ENCODE data around the gene YWHAE. TPM values are rescaled to one million over a fixed set of nuclear protein-coding genes. Genes with fewer than 3 reads are reported as not detected.
"Not testable (repeated sequence)": the region's sequence is repeated elsewhere in the genome, so short reads cannot be mapped to it uniquely, and the experiment has no call there.

Gene YWHAE
- total RNA-seq, 4 donors from 2014 or later, result 581 to 765 (median 678) TPM

DNA sequence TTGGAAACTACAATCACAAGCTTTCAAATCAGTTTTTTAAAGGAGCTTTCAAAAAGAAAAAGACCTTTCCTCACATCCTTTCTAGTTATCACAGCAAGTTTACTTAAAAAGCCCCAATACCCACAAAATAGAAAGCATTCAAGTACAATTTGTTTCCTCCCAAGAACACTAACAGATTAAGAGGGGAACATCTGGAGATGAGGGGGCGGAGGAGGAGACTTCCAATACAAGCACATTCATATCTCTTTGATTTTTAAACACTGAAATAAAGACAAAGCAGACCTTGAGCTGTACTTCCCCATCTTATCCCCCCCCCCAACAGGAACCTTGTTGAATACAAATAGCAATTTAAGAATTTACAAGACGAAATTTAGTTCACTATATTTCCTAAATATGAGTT is 2.0 kb downstream of the YWHAE start:
- no peak for DNase-seq (ENCODE audit: low spot score in 2 of 2)
- 6 to 8% methylated on average over 2 of the region's 2 CpGs for WGBS, 2 donors
- TF ChIP-seq EP300 (IDR thresholded peaks at IDR 0.05) (no peak), POLR2A (IDR thresholded peaks at IDR 0.05) (no peak)
- TF ChIP-seq, protein P1, sequence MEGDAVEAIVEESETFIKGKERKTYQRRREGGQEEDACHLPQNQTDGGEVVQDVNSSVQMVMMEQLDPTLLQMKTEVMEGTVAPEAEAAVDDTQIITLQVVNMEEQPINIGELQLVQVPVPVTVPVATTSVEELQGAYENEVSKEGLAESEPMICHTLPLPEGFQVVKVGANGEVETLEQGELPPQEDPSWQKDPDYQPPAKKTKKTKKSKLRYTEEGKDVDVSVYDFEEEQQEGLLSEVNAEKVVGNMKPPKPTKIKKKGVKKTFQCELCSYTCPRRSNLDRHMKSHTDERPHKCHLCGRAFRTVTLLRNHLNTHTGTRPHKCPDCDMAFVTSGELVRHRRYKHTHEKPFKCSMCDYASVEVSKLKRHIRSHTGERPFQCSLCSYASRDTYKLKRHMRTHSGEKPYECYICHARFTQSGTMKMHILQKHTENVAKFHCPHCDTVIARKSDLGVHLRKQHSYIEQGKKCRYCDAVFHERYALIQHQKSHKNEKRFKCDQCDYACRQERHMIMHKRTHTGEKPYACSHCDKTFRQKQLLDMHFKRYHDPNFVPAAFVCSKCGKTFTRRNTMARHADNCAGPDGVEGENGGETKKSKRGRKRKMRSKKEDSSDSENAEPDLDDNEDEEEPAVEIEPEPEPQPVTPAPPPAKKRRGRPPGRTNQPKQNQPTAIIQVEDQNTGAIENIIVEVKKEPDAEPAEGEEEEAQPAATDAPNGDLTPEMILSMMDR (IDR thresholded peaks at IDR 0.05), result no peak
- no peaks in the 10 kb centered on the region for H3K9me3 ChIP-seq
- peaks cover 0 to 61% (median 39%) of the 10 kb centered on the region in 4 donors for H3K4me1 ChIP-seq
- peaks cover 0 to 3% (median 0%) of the 10 kb centered on the region in 3 donors for H3K36me3 ChIP-seq
- peak overlapping the region in 3 of 4 donors; percentile 70 to 98 (median 79) for H3K4me3 ChIP-seq
- H3K27me3 ChIP-seq, result no peaks in the 10 kb centered on the region
- peak overlapping the region; percentile 95 to 100 (median 97) for H3K27ac ChIP-seq

DNA sequence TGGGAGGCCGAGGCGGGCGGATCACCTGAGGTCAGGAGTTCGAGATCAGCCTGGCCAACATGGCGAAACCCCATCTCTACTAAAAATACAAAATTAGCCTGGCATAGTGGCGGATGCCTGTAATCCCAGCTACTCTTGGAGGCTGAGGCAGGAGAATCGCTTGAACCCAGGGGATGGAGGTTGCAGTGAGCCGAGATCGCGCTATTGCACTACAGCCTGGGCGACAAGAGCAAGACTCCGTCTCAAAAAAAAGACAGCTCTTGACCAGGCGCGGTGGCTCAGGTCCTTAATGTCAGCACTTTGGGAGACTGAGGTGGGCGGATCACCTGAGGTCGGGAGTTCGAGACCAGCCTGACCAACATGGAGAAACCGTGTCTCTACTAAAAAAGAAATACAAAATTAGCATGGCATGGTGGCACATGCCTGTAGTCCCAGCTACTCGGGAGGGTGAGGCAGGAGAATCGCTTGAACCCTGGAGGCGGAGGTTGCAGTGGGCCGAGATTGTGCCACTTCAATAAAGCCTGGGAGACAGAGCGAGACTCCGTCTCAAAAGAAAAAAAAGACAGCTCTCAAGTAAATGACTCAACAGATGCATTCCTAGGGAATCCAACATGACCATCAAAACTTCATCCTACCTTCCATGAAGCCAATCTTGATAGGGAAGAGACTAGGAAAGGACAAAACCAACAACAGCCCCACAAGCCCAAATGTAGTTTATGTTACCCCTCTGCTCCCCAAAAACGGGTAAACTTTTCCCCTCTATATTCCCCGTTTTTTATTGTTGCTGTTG is 4.0 kb downstream of the YWHAE start:
- not testable (repeated sequence) for H3K4me3 ChIP-seq; H3K9me3 ChIP-seq; H3K36me3 ChIP-seq; H3K27me3 ChIP-seq; DNase-seq (ENCODE audit: low spot score in 2 of 2)
- peak overlapping the region in 1 of 4 donors; percentile 97 for H3K27ac ChIP-seq
- peaks cover 0 to 81% (median 53%) of the 10 kb centered on the region in 4 donors for H3K4me1 ChIP-seq
- 85 to 86% methylated on average over 26 of the region's 26 CpGs for WGBS, 2 donors

DNA sequence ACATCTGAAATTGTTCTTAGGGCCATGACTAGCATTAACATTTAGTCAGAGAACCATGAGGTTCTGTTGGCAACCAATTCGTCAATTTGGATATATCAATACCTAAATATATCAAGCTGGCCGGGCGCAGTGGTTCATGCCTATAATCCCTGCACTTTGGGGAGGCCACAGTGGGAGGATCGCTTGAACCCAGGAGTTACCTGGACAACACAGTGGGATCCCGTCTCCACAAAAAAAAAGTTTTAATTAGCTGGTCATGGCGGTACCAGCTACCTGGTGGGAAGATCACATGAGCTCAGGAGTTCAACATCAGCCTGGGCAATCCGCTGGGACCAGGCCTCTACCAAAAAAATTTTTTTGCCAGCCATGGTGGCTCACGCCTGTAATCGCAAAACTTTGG is 8.4 kb downstream of the YWHAE start:
- Histone ChIP-seq H3K4me3 (no peak overlapping the region), H3K36me3 (peaks cover 0 to 3% (median 0%) of the 10 kb centered on the region in 3 donors), H3K27ac (peak overlapping the region in 1 of 4 donors; percentile 20), H3K4me1 (peaks cover 4 to 95% (median 57%) of the 10 kb centered on the region in 4 donors), H3K9me3 (no peaks in the 10 kb centered on the region), H3K27me3 (no peaks in the 10 kb centered on the region)
- WGBS, 2 donors, result 84 to 95% methylated on average over 8 to 9 of the region's 9 CpGs
- TF ChIP-seq POLR2A (IDR thresholded peaks at IDR 0.05) (no peak), EP300 (IDR thresholded peaks at IDR 0.05) (no peak)
- TF ChIP-seq, protein P1 (IDR thresholded peaks at IDR 0.05), result no peak
- DNase-seq (ENCODE audit: low spot score in 2 of 2), result no peak

DNA sequence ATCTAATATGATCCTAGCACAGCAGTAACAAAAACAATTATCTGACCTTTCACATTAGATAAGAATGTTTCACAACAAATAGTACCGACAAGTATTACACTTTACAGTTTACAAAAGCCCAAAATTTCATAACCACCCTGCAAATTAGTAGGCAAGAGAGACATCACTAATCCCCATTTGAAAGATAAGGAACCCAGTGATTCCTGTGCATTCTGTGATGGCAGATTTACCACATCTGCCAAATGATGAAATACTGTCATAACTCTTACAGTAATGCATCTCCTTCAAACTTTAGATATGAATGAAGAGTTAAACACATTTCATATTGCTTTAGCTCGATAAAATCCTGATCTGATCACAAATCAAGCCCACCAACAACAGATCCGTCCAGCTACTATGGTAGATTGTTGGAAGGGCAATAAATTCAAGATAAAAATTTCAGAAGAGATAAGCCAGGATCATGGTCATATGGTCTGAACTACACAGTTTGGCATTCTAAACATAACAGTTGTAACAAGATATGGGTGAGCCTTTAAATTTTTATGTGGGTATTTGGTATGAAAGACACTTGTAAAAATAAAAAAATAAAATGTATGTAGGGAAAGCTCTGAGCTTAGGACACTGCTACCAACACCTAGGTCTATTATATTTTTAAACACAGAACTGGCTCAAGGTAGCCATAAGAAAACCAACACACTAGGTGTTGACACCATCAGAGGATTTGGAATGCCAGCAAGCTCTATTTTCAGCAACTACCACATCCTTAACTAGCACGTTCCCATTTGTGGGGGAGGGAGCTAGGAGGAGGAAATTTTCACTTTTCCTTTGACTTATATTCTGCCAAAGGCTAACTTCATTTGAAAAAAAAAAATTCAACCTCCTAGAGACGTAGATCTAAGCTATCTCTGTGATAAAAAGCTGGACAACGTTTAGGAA is 9.3 kb downstream of the YWHAE start:
- Histone ChIP-seq H3K4me3 (no peak overlapping the region), H3K4me1 (peaks cover 4 to 95% (median 54%) of the 10 kb centered on the region in 4 donors)
- WGBS, 2 donors, result 15 to 25% methylated on average over 6 of the region's 6 CpGs

DNA sequence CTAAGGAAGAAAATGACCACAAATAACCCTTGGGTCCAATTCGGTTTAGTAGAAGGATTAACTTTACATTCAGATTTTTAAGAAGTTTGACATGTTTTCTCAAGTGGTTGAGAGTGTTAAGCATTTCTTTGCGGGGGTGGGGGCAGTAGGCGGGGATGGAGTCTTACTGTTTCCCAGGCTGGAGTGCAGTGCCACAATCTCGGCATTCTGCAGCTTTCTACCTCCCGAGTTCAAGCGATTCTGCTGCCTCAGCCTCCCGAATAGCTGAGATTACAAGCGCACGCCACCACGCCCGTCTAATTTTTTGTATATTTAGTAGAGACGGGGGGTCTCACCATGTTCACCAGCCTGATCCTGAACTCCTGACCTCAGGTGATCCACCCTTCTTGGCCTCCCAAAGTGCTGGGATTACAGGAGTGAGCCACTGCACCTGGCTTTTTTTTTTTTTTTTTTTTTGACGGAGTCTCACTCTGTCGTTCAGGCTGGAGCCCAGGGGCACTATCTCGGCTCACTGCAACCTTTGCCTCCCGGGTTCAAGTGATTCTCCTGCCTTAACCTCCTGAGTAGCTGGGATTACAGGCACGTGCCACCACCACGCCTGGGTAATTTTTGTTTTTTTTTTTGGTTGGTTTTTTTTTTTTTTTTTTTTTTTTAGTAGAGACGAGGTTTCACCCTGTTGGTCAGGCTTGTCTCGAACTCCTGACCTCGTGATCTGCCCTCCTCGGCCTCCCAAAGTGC is 12.4 kb downstream of the YWHAE start:
- not testable (repeated sequence) for H3K9me3 ChIP-seq; H3K27me3 ChIP-seq; DNase-seq (ENCODE audit: low spot score in 2 of 2); H3K4me3 ChIP-seq; H3K36me3 ChIP-seq
- peak overlapping the region in 1 of 4 donors; percentile 56 for H3K27ac ChIP-seq
- 62 to 64% methylated on average over 21 to 22 of the region's 22 CpGs for WGBS, 2 donors
- peaks cover 4 to 97% (median 48%) of the 10 kb centered on the region in 4 donors for H3K4me1 ChIP-seq

More for the DNA sequence above, 9.3 kb downstream of the YWHAE start:
- DNase-seq (ENCODE audit: low spot score in 2 of 2), result no peak
- peaks cover 0 to 2% (median 0%) of the 10 kb centered on the region in 3 donors for H3K36me3 ChIP-seq
- no peak for TF ChIP-seq POLR2A (IDR thresholded peaks at IDR 0.05)
- TF ChIP-seq EP300 (IDR thresholded peaks at IDR 0.05), result no peak
- TF ChIP-seq, protein P1 (IDR thresholded peaks at IDR 0.05), result no peak
- peak overlapping the region in 3 of 4 donors; percentile 12 to 61 (median 20) for H3K27ac ChIP-seq
- H3K9me3 ChIP-seq, result no peaks in the 10 kb centered on the region
- H3K27me3 ChIP-seq, result no peaks in the 10 kb centered on the region

DNA sequence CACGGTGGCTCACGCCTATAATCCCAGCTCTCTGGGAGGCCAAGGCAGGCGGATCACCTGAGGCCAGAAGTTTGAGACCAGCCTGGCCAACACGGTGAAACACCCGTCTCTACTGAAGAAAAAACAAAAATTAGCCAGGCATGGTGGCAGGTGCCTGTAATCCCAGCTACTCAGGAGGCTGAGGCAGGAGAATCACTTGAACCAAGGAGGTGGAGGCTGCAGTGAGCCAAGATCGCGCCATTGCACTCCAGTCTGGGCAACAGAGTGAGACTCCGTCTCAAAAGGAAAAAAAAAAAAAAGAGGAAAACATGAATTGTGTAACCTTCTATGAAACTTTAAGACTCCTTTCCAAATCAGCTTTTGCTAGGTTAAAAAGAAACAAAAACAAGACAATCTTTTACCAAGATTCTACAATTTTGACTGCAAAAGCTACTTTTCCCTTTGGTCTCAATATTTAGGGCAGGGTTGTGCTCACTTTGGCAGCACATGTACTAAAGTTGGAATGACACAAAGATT is 13.3 kb downstream of the YWHAE start:
- not testable (repeated sequence) for H3K36me3 ChIP-seq; H3K27me3 ChIP-seq; DNase-seq (ENCODE audit: low spot score in 2 of 2); H3K4me3 ChIP-seq; H3K9me3 ChIP-seq
- H3K27ac ChIP-seq, result peak overlapping the region in 1 of 4 donors; percentile 56
- WGBS, 2 donors, result 74 to 77% methylated on average over 8 of the region's 8 CpGs
- peaks cover 4 to 93% (median 44%) of the 10 kb centered on the region in 4 donors for H3K4me1 ChIP-seq
